Activated CD8-positive, alpha-beta memory T cell treated with anti-CD3 and anti-CD28 coated beads for 24 hours (primary cell): ENCODE results near the gene AGXT.

Experiments used
- DNase-seq: peaks from one replicate; pipeline ENCODE4 v3.0.0-alpha.2; 2020

Gene AGXT

DNA sequence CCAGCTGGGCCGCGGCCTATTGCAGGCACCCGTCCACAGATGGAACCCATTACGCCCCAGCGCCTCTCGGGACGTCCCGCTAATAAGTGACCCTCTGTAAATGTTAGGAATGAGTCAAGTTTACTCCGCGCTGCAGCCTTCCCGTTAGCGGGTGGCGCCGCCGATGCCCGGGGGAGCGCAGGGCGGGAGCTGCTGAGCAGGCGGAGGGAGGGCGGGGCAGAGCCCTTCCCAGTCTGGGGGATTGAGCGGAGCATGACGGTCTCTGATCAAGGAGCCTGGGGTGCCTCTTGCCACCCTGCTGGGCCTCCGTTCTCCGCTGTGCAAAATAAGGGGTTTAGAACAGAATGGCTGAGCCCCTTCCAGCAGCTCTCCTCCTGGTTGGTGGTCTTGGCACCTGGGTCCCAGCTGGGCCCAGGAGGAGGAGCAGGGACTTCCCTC, 48.0 kb downstream of the AGXT start:
- no peak for DNase-seq

GRCh38 chr2:240917009-240917683, 48.5 kb downstream of the AGXT start:
- no peak for DNase-seq

- no peak for DNase-seq
Observed at GRCh38 chr2:240917684-240918257, 49.1 kb downstream of the AGXT start.

DNA sequence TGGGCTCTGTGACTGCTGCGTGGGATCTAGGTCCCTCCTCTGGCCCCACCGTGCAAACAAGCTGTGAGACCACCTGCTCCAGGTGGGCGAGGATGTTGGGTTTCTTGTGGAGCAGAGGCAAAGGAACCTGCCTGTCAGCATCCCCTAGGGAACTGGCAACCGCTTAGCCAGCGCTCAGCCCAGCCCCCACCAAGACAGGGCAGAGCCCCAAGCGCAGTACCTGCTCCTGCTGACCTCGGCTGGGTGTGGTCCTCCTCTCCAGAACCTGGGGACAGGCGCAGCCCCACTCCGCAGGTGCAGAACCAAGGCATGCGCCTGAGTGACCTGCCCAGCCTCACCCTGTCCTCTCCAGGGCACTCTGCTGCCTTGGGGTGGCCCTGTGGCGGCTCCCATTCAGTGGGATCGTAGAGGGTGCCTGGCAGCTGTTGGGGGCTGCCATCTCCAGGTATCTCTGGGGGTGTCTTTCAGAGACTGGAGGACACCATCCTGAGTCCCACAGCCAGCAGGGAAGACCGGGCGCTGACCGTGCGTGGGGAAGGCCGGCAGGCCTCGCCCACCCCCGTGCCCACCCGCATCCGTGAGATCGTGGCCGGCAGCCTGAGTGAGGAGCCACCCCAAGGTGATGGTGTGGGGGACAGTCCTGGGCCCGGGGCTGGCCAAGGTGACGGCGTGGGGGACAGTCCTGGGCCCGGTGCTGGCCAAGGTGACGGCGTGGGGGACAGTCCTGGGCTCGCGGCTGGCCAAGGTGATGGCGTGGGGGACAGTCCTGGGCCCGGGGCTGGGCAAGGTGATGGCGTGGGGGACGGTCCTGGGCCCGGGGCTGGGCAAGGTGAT, 49.9 kb downstream of the AGXT start:
- no peak for DNase-seq

DNA sequence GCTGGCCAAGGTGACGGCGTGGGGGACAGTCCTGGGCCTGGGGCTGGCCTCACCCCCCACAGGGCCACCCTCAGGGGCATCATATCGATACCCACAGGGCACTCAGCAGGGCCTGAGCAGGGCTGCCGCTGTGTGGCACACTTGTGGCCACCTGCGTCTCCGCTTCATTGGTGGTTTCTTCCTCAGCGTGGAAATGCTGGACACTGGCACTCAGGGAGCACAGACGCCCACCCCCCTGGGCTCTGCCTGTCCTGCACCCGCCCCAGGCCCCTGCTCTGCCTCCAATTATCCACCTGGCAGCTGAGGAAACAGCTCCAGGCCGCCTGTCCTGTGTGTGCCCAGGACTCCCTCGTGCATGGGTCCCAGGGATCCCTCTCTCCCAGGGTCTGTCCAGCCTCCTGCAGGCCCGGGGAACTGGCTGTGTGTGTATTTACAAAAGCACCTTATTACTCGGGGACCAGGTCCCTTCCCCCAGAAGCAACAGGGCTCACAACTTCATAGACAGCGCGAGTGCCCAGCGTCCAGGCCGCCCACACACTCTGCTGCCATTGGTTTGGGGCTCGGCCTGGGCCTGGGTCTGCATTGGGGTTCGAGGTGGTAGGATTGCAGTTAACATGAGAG, 50.6 kb downstream of the AGXT start:
- DNase-seq: no peak

GRCh38 chr2:240919786-240920782, 51.5 kb downstream of the AGXT start:
- DNase-seq: peak; percentile 52

- DNase-seq: peak; percentile 50
Observed at GRCh38 chr2:240920783-240921231, 52.2 kb downstream of the AGXT start.

- DNase-seq: peak; percentile 41
Observed at GRCh38 chr2:240921311-240921994, 52.8 kb downstream of the AGXT start.

DNA sequence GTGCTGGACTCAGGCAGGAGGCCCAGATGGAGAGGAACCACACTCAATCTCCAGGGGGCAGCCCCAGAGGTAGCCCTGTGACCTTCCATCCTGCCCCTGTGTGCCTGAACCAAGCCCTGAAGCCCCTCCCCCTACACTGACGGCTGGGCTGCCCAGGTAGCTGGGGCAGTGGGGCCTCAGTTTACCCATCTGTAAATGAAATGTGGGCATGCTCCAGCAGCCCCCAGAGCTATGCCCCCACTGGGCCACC, 53.3 kb downstream of the AGXT start:
- DNase-seq: no peak

DNA sequence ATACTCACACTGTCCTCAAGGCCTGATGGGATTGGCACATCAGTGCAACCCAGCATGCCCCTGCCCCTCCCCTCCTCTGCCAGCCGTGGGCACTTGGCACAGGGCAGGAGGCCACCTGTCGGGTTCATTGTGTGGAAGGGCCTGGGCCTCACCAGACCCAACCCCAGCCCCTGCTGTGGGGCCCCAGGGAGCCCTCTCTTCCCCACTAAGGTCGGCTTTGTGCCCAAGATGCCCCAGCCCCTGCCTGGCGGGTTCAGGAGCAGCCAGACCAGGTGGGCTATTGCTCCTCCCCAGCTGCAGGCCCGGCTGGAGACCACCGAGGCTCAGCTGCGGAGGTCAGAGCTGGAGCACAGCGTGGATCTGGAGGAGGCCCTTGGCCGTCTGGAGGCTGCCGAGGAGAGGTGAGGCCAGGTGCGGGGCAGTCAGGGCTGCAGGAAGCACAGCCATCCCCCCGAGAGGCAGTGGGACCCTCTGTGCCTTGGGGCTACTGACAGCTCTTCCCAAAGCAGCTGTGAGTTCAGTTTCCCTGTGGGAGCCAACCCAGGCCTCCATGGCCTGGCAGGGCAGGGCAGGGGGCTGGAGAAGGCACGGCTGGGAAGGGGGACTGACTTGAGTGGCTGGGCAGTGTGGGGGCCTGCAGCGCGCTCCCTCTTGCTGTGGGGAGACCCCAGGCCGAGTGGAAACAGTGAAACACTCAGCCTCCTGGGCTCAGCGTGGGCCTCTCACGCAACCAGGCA, 53.8 kb downstream of the AGXT start:
- DNase-seq: peak; percentile 51

DNA sequence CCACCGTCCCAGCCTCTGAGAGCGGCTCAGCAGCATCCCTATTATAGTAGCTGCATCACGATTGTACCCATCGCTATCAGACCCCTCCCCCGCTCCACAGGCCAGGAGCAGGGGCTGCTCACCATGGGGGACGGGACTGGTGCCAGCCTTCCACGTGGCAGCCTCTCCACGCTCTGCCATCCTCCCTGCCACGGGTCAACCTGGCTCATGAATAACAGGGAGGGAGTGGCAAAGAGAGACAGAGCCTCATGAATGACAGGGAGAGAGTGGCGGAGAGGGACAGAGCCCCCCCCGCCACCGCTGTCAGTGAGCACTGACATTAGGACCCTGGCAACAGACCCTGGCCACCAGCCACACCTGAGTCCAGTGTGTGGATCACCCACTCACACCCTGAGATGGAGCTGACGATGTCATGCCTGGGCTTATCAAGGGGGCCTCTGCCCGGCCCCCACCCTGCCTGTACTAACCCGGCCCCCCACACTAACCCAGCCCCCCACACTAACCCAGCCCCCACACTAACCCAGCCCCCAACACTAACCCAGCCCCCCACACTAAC, 54.4 kb downstream of the AGXT start:
- peak; percentile 43 for DNase-seq

GRCh38 chr2:240925191-240925567, 56.6 kb downstream of the AGXT start:
- DNase-seq: no peak

DNA sequence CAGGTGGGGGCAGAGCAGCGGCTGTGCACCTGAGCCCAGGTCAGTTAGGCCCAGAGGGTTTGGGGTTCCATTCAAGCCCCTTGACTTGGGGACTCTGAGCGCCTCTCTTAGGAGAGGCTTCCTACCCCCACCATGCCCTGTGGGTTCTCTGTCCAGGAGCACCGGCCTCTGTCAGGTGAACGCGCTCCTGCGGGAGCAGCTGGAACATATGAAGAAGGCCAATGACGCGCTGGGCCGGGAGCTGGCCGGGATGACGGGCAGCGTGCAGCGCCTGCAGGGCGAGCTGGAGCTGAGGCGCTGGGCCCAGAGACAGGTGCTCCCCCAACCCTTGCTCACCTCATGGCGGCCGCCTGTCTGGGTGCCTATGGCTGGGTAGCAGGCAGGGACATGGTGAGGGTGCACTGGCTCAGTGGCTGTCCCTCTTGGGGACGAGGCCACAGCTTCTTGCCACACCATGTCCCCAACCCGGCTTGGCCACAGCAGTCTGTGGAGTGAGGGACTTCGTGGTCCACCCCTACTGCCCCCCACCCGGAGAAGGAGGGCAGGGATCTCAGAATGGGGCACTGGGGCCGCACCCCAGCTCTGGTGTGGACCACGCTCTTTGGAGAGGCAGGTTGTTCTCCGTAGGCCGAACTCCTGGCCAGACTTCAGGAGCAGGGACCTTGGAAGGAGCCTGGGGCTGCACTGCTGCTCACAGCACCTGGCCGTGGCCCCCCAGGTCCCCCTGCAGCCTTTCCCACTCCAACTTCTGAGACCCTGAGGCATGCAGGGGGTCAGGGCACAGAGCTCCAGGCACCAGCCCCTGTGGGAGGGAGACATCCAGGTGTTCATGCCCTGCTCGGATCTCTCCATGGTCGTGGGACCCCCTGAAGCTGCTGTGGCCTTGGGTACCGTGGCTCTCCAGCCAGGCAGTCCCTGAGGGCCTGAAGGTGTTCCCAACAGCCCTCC, 57.2 kb downstream of the AGXT start:
- peak; percentile 54 for DNase-seq

GRCh38 chr2:240926516-240927389, 58.1 kb downstream of the AGXT start:
- peak; percentile 47 for DNase-seq

DNA sequence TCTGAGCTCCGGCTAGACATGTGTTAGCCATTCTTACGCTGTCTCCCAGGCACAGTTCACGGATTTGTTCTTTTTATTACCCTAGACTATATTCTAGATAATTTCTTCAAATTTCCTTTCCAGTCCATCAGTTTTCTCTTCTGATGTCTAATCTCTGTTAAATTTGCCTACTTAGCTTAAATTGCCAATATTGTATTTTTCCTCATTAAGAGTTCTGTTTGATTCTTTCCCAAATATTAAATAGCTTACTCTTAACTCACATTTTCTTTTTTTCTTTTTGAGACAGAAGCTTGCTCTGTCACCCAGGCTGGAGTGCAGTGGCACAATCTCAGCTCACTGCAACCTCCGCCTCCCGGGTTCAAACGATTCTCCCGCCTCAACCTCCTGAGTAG, 58.8 kb downstream of the AGXT start:
- DNase-seq: no peak

DNA sequence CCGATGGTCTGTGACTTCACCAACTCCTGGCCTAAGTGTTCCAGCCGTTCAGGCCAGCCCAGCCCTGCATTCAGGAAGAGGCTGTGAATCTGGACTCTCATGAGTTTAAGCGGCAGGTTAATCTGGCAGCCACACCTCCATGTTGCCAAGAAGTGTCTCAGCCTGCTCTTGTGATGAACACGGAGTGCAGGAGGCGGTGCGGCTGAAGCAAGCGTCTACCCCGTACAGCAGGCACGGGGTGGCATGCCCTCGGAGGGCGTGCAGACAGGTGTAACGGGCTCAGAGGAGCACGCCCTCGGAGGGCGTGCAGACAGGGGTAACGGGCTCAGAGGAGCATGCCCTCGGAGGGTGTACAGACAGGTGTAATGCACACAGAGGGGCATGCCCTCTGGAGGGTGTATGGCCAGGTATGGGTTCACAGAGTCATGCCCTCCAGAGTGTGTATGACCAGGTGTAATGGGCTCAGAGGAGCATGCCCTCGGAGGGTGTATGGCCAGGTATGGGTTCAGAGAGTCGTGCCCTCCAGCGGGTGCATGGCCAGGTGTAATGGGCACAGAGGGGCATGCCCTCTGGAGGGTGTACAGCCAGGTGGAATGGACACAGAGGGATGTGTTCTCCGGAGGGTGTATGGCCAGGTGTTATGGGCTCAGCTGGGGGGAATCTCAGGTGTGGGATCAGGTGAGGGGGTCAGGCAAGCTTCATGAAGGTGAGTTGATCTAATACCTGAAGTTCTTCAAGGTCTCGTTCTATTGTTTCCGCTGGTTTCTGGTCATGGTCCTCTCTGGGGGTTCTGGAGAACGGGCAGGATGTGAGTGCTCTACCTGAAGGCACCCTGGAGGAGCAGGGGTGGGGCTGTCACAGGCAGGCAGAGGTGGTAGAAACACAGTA, 60.1 kb downstream of the AGXT start:
- DNase-seq: peak; percentile 47

- peak; percentile 35 for DNase-seq
Observed at GRCh38 chr2:240929364-240930095, 60.9 kb downstream of the AGXT start.
